Glutamatergic neuron (in vitro differentiated cells): ENCODE data around the gene TKT. TPM values are rescaled to one million over a fixed set of nuclear protein-coding genes. Genes with fewer than 3 reads are reported as not detected.

ENCODE experiments used
- DNase-seq: peaks from one replicate; pipeline ENCODE4 v3.0.0; 2022
- H3K27ac Mint-ChIP-seq: one replicate; pipeline ENCODE4 v1.8.0; 2020; ENCODE audit warnings: mild to moderate bottlenecking, mixed read lengths, inconsistent platforms; ENCODE audit not compliant: unreplicated experiment
- H3K27me3 Mint-ChIP-seq: one replicate; pipeline ENCODE4 v1.8.0; 2020; ENCODE audit warnings: mild to moderate bottlenecking, moderate library complexity, mixed read lengths, inconsistent platforms; ENCODE audit not compliant: unreplicated experiment
- H3K36me3 Mint-ChIP-seq: one replicate; pipeline ENCODE4 v1.8.0; 2020; ENCODE audit warnings: mild to moderate bottlenecking, mixed read lengths, inconsistent platforms; ENCODE audit not compliant: unreplicated experiment
- H3K4me1 Mint-ChIP-seq: one replicate; pipeline ENCODE4 v1.8.0; 2020; ENCODE audit warnings: mild to moderate bottlenecking, low read depth, mixed read lengths, inconsistent platforms; ENCODE audit not compliant: unreplicated experiment
- H3K4me3 Mint-ChIP-seq: one replicate; pipeline ENCODE4 v1.8.0; 2020; ENCODE audit warnings: mild to moderate bottlenecking, mixed read lengths, inconsistent platforms; ENCODE audit not compliant: unreplicated experiment
- H3K9me3 Mint-ChIP-seq: one replicate; pipeline ENCODE4 v1.8.0; 2020; ENCODE audit warnings: mild to moderate bottlenecking, moderate library complexity, mixed read lengths, inconsistent platforms; ENCODE audit not compliant: unreplicated experiment
- CTCF ChIP-seq: fragments of 200-600 bp; sonication (generic); IDR thresholded peaks from one replicate; pipeline ENCODE4 v1.5.0; 2021; ENCODE audit not compliant: partially characterized antibody, unreplicated experiment
- total RNA-seq: library from RNA; stranded (reverse); fragmentation: NEBNext Ultra II Directional; extraction: Animal tissue kit (Norgen Biotek cat#: 25700); gene quantifications from one replicate; pipeline ENCODE4 v1.2.1, GENCODE V29; 2021; ENCODE audit not compliant: unreplicated experiment

The TKT gene
- total RNA-seq, 1 donor from 2014 or later: 265 TPM

DNA sequence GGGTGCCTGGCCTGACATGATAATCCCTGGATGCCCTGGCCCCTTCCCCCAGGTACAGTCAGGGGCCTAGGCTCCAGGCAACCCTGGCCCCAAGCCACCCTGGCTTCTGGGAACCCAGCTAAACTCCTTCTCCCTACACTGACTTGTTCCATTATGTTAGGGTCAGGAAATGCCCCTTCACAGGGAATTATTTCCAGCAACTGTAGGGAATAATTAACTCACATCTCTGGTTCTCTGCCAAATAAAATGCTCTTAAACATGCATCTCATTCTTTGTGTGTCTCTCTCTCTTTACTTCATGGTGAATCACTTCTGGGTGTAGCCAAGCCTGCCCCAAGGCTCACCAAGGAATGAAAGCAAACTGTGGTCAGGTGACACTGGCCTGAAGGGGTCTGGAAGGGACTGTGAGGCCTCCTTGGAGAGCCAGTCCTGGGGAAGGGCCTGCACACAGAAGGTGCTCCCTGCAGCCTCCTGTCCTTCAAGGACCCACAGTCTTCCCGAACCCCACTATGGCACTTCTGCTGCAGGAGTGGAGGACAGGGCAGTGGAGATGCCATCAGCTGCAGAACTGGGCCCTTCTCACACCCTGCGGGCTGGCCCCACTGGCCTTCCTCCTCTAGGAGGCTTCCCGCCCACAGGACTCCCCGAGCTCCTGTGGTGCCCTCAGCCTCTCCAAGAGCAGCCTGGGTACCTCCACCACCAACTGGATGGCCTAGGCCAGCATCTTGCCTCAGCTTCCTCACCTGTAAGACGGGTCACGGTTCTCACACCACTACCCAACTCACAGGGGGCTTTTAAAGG, 17.6 kb downstream of the TKT start:
- peaks cover 3% of the 10 kb centered on the region for H3K36me3 Mint-ChIP-seq
- no peak overlapping the region for H3K27ac Mint-ChIP-seq
- DNase-seq: no peak

DNA sequence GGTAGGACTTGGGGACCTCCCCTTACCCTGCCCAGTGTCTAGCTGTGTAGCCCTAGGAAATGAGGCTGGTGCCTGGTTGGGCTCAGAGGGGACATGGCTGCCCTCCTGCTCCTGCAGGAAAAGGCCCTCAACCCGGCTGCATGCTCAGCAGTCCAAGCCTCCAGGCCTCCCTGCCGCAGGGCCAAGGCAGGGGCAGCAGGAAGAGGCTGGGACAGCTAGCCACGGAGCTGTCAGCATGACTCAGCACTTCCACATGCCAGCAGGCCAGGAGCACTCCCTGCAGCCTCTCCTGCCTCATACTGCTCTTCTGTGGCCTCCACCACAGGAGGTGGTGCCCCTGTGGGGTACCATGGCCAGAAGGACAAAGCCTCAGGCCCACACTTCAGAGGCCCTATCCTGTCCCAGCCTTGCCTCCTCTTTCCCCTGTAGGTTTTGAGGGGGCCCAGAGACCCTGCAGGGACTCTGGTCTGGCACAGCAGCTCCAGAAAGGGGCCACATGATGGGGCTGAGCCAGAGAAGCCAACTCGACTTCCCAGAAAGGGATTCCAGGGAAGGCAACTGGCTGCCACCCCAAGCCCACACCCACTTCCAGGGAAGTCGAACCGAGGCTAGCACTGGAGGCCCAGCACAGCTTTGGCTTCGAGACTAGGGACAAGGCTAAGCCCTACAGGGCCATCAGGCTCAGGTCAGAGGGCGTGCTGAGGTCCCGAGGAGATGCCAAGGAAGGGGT, 19.5 kb downstream of the TKT start:
- no peak for TF ChIP-seq CTCF
- Mint-ChIP-seq H3K36me3 (peaks cover 3% of the 10 kb centered on the region), H3K27ac (peak overlapping the region; percentile 8), H3K27me3 (peaks cover 5% of the 10 kb centered on the region), H3K9me3 (peaks cover 10% of the 10 kb centered on the region), H3K4me1 (peaks cover 2% of the 10 kb centered on the region), H3K4me3 (no peak overlapping the region)
- DNase-seq: no peak

More for the DNA sequence above, 17.6 kb downstream of the TKT start:
- no peak overlapping the region for H3K4me3 Mint-ChIP-seq
- no peak for TF ChIP-seq CTCF
- H3K9me3 Mint-ChIP-seq: peaks cover 8% of the 10 kb centered on the region
- peaks cover 9% of the 10 kb centered on the region for H3K4me1 Mint-ChIP-seq
- peaks cover 4% of the 10 kb centered on the region for H3K27me3 Mint-ChIP-seq

DNA sequence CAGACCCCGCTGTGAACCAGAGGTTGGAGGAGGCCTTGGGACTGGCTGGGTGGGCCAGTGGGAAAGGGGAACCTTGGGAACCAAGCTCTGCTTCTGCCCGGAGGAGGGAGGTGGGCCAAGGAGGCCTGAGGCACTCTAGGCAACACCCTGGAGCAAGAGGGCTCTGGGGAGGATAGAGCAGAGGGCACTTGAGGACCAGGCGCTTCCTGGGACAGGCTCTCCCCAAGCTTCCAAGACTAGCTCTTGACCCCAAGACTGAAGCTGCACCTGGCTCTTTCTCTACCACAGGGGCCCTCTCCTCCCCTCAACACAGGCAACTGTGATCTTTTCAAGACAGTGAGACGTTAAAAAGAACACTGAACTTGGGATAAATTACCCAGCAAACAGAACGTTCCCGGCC, 20.3 kb downstream of the TKT start:
- TF ChIP-seq CTCF: no peak
- H3K9me3 Mint-ChIP-seq: peaks cover 10% of the 10 kb centered on the region
- no peak for DNase-seq
- H3K4me3 Mint-ChIP-seq: no peak overlapping the region
- peaks cover 3% of the 10 kb centered on the region for H3K36me3 Mint-ChIP-seq
- H3K27me3 Mint-ChIP-seq: peaks cover 6% of the 10 kb centered on the region
- H3K27ac Mint-ChIP-seq: peak overlapping the region; percentile 66
- H3K4me1 Mint-ChIP-seq: peaks cover 2% of the 10 kb centered on the region

DNA sequence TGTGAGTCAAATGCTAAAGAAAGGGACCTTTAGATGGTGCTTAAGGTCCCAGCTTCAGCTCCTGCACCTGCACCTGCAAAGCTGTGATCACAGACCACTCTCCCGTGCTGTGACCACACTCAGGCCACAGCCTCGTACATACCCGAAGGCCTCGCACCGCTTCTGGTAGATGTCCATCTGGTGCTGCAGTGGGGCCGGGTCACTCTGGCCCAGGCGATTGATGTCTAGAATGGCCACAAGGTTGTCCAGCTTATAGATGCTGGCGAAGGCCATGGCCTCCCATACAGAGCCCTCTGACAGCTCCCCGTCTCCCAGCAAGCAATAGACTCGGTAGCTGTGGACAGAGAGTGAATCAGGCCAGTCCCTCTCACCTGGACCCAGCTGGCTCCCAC, 21.0 kb downstream of the TKT start:
- peaks cover 3% of the 10 kb centered on the region for H3K36me3 Mint-ChIP-seq

More for the DNA sequence above, 21.0 kb downstream of the TKT start:
- Mint-ChIP-seq H3K27ac (no peak overlapping the region), H3K4me1 (peaks cover 2% of the 10 kb centered on the region), H3K4me3 (no peak overlapping the region), H3K27me3 (peaks cover 6% of the 10 kb centered on the region), H3K9me3 (peaks cover 12% of the 10 kb centered on the region)
- no peak for TF ChIP-seq CTCF
- DNase-seq: no peak
